ENCODE data around the gene MEIS2.

Gene MEIS2

DNA sequence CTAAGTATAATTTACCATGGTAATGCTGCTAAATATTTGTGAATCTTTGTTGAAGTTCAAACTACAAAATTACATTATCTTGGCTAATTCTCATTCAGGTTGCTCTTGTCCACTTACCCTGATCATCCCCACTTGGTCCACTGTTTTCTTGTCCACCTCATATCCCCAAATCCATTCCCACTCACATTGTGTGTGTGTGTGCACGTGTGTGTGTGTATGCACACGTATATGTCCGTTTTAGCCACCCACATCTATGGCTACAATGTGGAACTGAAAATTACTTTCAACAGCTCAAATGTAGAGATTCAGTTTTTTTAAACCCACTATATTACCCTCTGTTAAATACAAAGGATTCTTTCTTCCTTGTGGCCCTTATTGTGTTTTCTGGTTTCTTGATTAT lies 15.2 kb upstream of the MEIS2 start:
- TF ChIP-seq ZNF677 (tag by site-specific recombination; IDR thresholded peaks at IDR 0.05) = no peak
- no peak for TF ChIP-seq SP7 (tag by site-specific recombination; IDR thresholded peaks at IDR 0.05)
- TF ChIP-seq, protein P1, sequence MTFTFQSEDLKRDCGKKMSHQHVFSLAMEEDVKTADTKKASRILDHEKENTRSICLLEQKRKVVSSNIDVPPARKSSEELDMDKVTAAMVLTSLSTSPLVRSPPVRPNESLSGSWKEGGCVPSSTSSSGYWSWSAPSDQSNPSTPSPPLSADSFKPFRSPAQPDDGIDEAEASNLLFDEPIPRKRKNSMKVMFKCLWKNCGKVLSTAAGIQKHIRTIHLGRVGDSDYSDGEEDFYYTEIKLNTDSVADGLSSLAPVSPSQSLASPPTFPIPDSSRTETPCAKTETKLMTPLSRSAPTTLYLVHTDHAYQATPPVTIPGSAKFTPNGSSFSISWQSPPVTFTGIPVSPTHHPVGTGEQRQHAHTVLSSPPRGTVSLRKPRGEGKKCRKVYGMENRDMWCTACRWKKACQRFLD (tag by site-specific recombination; IDR thresholded peaks at IDR 0.05) = no peak
- TF ChIP-seq ZNF211 (tag by site-specific recombination; IDR thresholded peaks at IDR 0.05; ENCODE audit: low read depth) = no peak
- no peak for TF ChIP-seq ZNF580 (tag by site-specific recombination; IDR thresholded peaks at IDR 0.05)
- POLR2A ChIA-PET = no interaction called here
- Histone ChIP-seq H3K9me3 (ENCODE audit: control insufficient read depth, insufficient read depth, low read depth, low read length) (no peaks in the 10 kb centered on the region), H3K4me1 (ENCODE audit: control insufficient read depth, insufficient read depth, low read length) (peaks cover 2% of the 10 kb centered on the region; the same call in 1 of the 2 replicates), H3K4me3 (ENCODE audit: low read depth, low read length) (no peak overlapping the region), H3K36me3 (ENCODE audit: control insufficient read depth in 2 of 2, insufficient read depth in 1 of 2, low read length in 2 of 2) (no peaks in the 10 kb centered on the region), H3K27ac (ENCODE audit: extremely low read depth, low read depth, low read length) (no peak overlapping the region)
- CTCF ChIA-PET = no interaction called here

DNA sequence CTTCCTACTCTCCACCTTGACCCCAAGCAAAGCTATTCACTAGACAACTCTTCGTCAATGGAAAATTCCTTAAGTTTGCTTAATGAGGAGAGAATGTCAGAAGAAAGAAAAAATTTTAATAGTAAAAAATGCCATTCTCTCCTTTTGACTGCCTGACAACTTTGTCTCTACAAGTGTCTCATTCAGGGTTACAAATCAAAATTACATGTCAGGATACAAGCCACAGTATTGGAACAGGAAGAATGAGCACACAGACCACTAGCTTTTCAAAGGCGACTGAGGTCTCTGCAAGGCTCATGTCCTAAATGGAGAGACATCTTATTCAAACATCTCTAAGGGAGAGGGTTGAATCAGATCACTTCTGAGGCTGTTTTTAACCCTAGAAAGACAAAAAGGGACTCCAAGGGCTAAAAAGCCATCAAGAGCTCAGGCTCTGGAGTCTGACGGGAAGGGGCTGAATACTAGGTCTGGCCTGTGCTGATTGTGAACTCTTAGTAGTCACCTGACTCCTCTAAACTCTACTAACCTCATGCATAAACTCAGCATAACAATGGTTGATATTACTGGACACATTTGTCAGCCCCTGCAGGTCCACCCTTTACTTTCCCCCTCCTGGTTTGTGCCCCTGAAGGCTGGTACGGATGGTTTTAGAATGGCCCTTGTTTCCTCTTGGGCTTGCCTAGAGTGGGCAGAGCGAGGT lies 12.8 kb upstream of the MEIS2 start:
- no peak overlapping the region for H3K4me3 ChIP-seq (ENCODE audit: low read depth, low read length)
- CTCF ChIA-PET = no interaction called here
- no peak for TF ChIP-seq GLI4 (tag by site-specific recombination; IDR thresholded peaks at IDR 0.05)
- no peak overlapping the region for H3K27ac ChIP-seq (ENCODE audit: extremely low read depth, low read depth, low read length)
- H3K4me1 ChIP-seq (ENCODE audit: control insufficient read depth, insufficient read depth, low read length) = peaks cover 2% of the 10 kb centered on the region; the same call in 1 of the 2 replicates
- H3K9me3 ChIP-seq (ENCODE audit: control insufficient read depth, insufficient read depth, low read depth, low read length) = no peaks in the 10 kb centered on the region
- no peaks in the 10 kb centered on the region for H3K36me3 ChIP-seq (ENCODE audit: control insufficient read depth in 2 of 2, insufficient read depth in 1 of 2, low read length in 2 of 2)
- POLR2A ChIA-PET = interaction anchor here (0.5 kb wide), 1 partner anchor 1653 kb away, joined by 4 read pairs; no protein-coding TSS in a partner anchor

DNA sequence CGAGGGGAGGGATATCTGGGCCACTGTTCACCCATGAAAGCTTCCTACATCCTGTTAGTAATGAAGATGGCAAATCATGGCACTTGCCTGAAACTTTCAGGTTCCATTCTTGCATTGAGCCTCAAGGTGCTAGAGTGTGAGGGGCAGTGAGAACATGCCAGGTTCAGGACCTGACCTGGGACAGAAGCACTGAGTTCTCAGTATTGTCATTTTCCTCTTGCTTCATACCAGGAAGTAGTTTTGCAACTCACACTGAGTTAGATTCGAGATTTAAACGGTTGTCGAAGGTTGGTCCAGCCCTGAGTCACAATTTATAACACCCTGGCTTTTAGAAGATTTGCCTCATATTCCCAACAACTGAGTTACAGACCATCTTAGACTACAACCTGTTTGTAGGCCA lies 11.8 kb upstream of the MEIS2 start:
- no peak overlapping the region for H3K4me3 ChIP-seq (ENCODE audit: low read depth, low read length)
- ChIA-PET CTCF (no interaction called here), POLR2A (no interaction called here)

More for the DNA sequence above, 11.8 kb upstream of the MEIS2 start:
- peaks cover 2% of the 10 kb centered on the region; the same call in 1 of the 2 replicates for H3K4me1 ChIP-seq (ENCODE audit: control insufficient read depth, insufficient read depth, low read length)
- no peaks in the 10 kb centered on the region for H3K9me3 ChIP-seq (ENCODE audit: control insufficient read depth, insufficient read depth, low read depth, low read length)
- TF ChIP-seq ZNF658 (tag by site-specific recombination; IDR thresholded peaks at IDR 0.05) = no peak
- TF ChIP-seq ZNF776 (tag by site-specific recombination; IDR thresholded peaks at IDR 0.05; ENCODE audit: borderline replicate concordance) = no peak
- TF ChIP-seq ZNF600 (tag by site-specific recombination; IDR thresholded peaks at IDR 0.05) = no peak
- TF ChIP-seq, protein P2, sequence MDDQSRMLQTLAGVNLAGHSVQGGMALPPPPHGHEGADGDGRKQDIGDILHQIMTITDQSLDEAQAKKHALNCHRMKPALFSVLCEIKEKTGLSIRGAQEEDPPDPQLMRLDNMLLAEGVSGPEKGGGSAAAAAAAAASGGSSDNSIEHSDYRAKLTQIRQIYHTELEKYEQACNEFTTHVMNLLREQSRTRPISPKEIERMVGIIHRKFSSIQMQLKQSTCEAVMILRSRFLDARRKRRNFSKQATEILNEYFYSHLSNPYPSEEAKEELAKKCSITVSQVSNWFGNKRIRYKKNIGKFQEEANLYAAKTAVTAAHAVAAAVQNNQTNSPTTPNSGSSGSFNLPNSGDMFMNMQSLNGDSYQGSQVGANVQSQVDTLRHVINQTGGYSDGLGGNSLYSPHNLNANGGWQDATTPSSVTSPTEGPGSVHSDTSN (CRISPR knock-in tag; IDR thresholded peaks at IDR 0.05) = no peak
- no peak for TF ChIP-seq YY2 (tag by site-specific recombination; IDR thresholded peaks at IDR 0.05)
- no peak for TF ChIP-seq ZFP37 (tag by site-specific recombination; IDR thresholded peaks at IDR 0.05)
- TF ChIP-seq ZBTB17 (tag by site-specific recombination; IDR thresholded peaks at IDR 0.05) = no peak
- TF ChIP-seq KLF9 (tag by site-specific recombination; IDR thresholded peaks at IDR 0.05; ENCODE audit: low read depth) = no peak
- no peak for TF ChIP-seq ZNF623 (tag by site-specific recombination; IDR thresholded peaks at IDR 0.05)
- no peak for TF ChIP-seq IKZF3 (tag by site-specific recombination; IDR thresholded peaks at IDR 0.05)
- no peak for TF ChIP-seq ZNF148 (tag by site-specific recombination; IDR thresholded peaks at IDR 0.05; ENCODE audit: borderline replicate concordance)
- TF ChIP-seq PRDM6 (tag by site-specific recombination; IDR thresholded peaks at IDR 0.05) = no peak
- TF ChIP-seq ZNF155 (tag by site-specific recombination; IDR thresholded peaks at IDR 0.05) = no peak
- TF ChIP-seq ZNF157 (tag by site-specific recombination; IDR thresholded peaks at IDR 0.05) = no peak
- no peak for TF ChIP-seq ZNF121 (tag by site-specific recombination; IDR thresholded peaks at IDR 0.05)
- H3K27ac ChIP-seq (ENCODE audit: extremely low read depth, low read depth, low read length) = no peak overlapping the region
- no peaks in the 10 kb centered on the region for H3K36me3 ChIP-seq (ENCODE audit: control insufficient read depth in 2 of 2, insufficient read depth in 1 of 2, low read length in 2 of 2)

Measured in HEK293 (cell line).